Liver (tissue), 9 donors: Measurements from ENCODE around the gene CHID1. TPM values are rescaled to one million over a fixed set of nuclear protein-coding genes. Genes with fewer than 3 reads are reported as not detected.

ENCODE experiments used
- DNase-seq: peaks from one replicate; pipeline ENCODE4 v3.0.0-alpha.2; 2017; ENCODE audit warnings: low spot score
- H3K27ac ChIP-seq, 2 donors: one replicate each; pipeline ENCODE4 v1.7.0; 2013; ENCODE audit warnings: inconsistent platforms in 2 of 2, low read length in 2 of 2, control low read depth in 1 of 2, low read depth in 1 of 2, mild to moderate bottlenecking in 1 of 2
- H3K27me3 ChIP-seq, 4 donors: one replicate each; pipeline versions ENCODE4 v1.6.1 to v1.7.0; 2013; ENCODE audit warnings: low read length in 3 of 4, inconsistent platforms in 1 of 4, mild to moderate bottlenecking in 1 of 4, moderate library complexity in 1 of 4; ENCODE audit not compliant: control insufficient read depth in 4 of 4, insufficient read depth in 4 of 4
- H3K36me3 ChIP-seq, 4 donors: one replicate each; pipeline versions ENCODE4 v1.6.1 to v1.7.0; 2013; ENCODE audit warnings: low read length in 3 of 4, mild to moderate bottlenecking in 3 of 4, low read depth in 1 of 4, moderate library complexity in 1 of 4; ENCODE audit not compliant: control insufficient read depth in 4 of 4, insufficient read depth in 3 of 4
- H3K4me1 ChIP-seq, 4 donors: one replicate each; pipeline versions ENCODE4 v1.6.1 to v1.7.0; 2013; ENCODE audit warnings: low read length in 3 of 4, mild to moderate bottlenecking in 3 of 4, moderate library complexity in 1 of 4; ENCODE audit not compliant: control insufficient read depth in 4 of 4, insufficient read depth in 4 of 4
- H3K4me3 ChIP-seq, 3 donors: one replicate each; pipeline versions ENCODE4 v1.6.1 to v1.7.0; 2013; ENCODE audit warnings: low read length in 3 of 3, control low read depth in 1 of 3, low read depth in 1 of 3, mild to moderate bottlenecking in 1 of 3
- H3K9ac ChIP-seq, 2 donors: one replicate each; pipeline ENCODE4 v1.7.0; 2013; ENCODE audit warnings: low read length in 2 of 2, mild to moderate bottlenecking in 2 of 2, moderate library complexity in 2 of 2, control low read depth in 1 of 2, low read depth in 1 of 2
- H3K9me3 ChIP-seq, 4 donors: one replicate each; pipeline versions ENCODE4 v1.6.1 to v1.7.0; 2013; ENCODE audit warnings: low read length in 3 of 4; ENCODE audit not compliant: control insufficient read depth in 4 of 4
- ATF3 ChIP-seq: IDR thresholded peaks from 2 replicates; pipeline ENCODE4 v1.6.1; 2016; ENCODE audit warnings: antibody characterized with exemption
- CTCF ChIP-seq: fragments of 150-350 bp; IDR thresholded peaks from 2 replicates; pipeline ENCODE4 v1.5.1; 2017; ENCODE audit warnings: improper control_type of control experiment, low read depth, low read length; ENCODE audit not compliant: missing input control
- EGR1 ChIP-seq, 2 donors: IDR thresholded peaks; 2 replicates each; pipeline ENCODE4 v1.6.1; 2016 to 2018; ENCODE audit warnings: antibody characterized with exemption in 2 of 2, low read depth in 2 of 2
- FOXA1 ChIP-seq: IDR thresholded peaks from 2 replicates; pipeline ENCODE4 v1.6.1; 2016; ENCODE audit warnings: antibody characterized with exemption
- FOXA2 ChIP-seq: IDR thresholded peaks from 2 replicates; pipeline ENCODE4 v1.6.1; 2016; ENCODE audit warnings: antibody characterized with exemption
- GABPA ChIP-seq, 2 donors: IDR thresholded peaks in 1 of 2; conservative IDR thresholded peaks in 1 of 2; 2 replicates each; pipeline ENCODE4 v1.6.1; 2016; ENCODE audit warnings: antibody characterized with exemption in 2 of 2, mild to moderate bottlenecking in 1 of 2, moderate library complexity in 1 of 2
- HNF4A ChIP-seq, 2 donors: conservative IDR thresholded peaks; 2 replicates each; pipeline ENCODE4 v1.6.1; 2016; ENCODE audit warnings: antibody characterized with exemption in 2 of 2, mild to moderate bottlenecking in 2 of 2
- HNF4G ChIP-seq: IDR thresholded peaks from 2 replicates; pipeline ENCODE4 v1.6.1; 2016; ENCODE audit warnings: antibody characterized with exemption
- JUND ChIP-seq, 2 donors: IDR thresholded peaks; 2 replicates each; pipeline ENCODE4 v1.6.1; 2016; ENCODE audit warnings: antibody characterized with exemption in 2 of 2
- MAX ChIP-seq: IDR thresholded peaks from 2 replicates; pipeline ENCODE4 v1.6.1; 2016; ENCODE audit warnings: antibody characterized with exemption
- NR2F2 ChIP-seq: IDR thresholded peaks from 2 replicates; pipeline ENCODE4 v1.6.1; 2016; ENCODE audit warnings: antibody characterized with exemption
- RAD21 ChIP-seq, 2 donors: IDR thresholded peaks; 2 replicates each; pipeline ENCODE4 v1.6.1; 2016; ENCODE audit warnings: antibody characterized with exemption in 2 of 2, mild to moderate bottlenecking in 2 of 2
- REST ChIP-seq: IDR thresholded peaks from 2 replicates; pipeline ENCODE4 v1.6.1; 2016; ENCODE audit warnings: antibody characterized with exemption, mild to moderate bottlenecking
- RXRA ChIP-seq, 2 donors: IDR thresholded peaks; 2 replicates each; pipeline ENCODE4 v1.6.1; 2017 to 2018; ENCODE audit warnings: antibody characterized with exemption in 2 of 2, mild to moderate bottlenecking in 1 of 2
- SP1 ChIP-seq: IDR thresholded peaks from 2 replicates; pipeline ENCODE4 v1.6.1; 2018; ENCODE audit warnings: antibody characterized with exemption, mild to moderate bottlenecking
- TAF1 ChIP-seq: conservative IDR thresholded peaks from 2 replicates; pipeline ENCODE4 v1.6.1; 2016; ENCODE audit warnings: antibody characterized with exemption, mild to moderate bottlenecking
- YY1 ChIP-seq: IDR thresholded peaks from 2 replicates; pipeline ENCODE4 v1.6.1; 2016; ENCODE audit warnings: antibody characterized with exemption, mild to moderate bottlenecking
- ZBTB33 ChIP-seq: IDR thresholded peaks from 2 replicates; pipeline ENCODE4 v1.6.1; 2016; ENCODE audit warnings: antibody characterized with exemption
- WGBS: extraction: QIAGEN DNeasy Blood & Tissue Kit; methylation state at CpG from one replicate; pipeline ENCODE4 v1.1.7; 2013; 5-methylcytosine and 5-hydroxymethylcytosine counted together
- polyA plus RNA-seq, 2 donors: library from polyadenylated mRNA; stranded (reverse) in 1 of 2; unstranded in 1 of 2; fragments of 200-250 nt in 1 of 2; fragments of >200 nt in 1 of 2; fragmentation: Nextera tagmentation in 1 of 2; extraction: Ambion mirVana in 1 of 2; gene quantifications; one replicate each; pipeline versions ENCODE4 v1.2.1 to v1.2.3, GENCODE V29; 2013 to 2015
- total RNA-seq, 2 donors: library from RNA; depleted of rRNA; stranded (reverse); fragments of >200 nt; gene quantifications; one replicate each; pipeline ENCODE4 v1.2.3, GENCODE V29; 2014
- donor health status: healthy.
- donor health status: healthy.
- donor health status: healthy.
- donor health status: healthy.
- donor health status: healthy.

CHID1 gene
- total and polyA plus RNA-seq, 4 donors = 39.5 to 68.8 (median 59.1) TPM

GRCh38 chr11:852762-853161, 57.8 kb downstream of the CHID1 start:
- DNase-seq = no peak
- no peak overlapping the region for H3K9ac ChIP-seq
- 87% methylated on average over 15 of the region's 15 CpGs for WGBS
- TF ChIP-seq MAX (no peak), TAF1 (no peak), HNF4A (conservative IDR thresholded peaks at IDR 0.05) (no peak), CTCF (no peak), ATF3 (no peak), GABPA (IDR thresholded peaks at IDR 0.05 in 1 of 2, conservative IDR thresholded peaks at IDR 0.05 in 1 of 2) (no peak), EGR1 (IDR thresholded peaks at IDR 0.05; ENCODE audit: low read depth in 2 of 2) (no peak), NR2F2 (no peak), REST (no peak), SP1 (no peak), HNF4G (no peak), FOXA2 (no peak), RXRA (IDR thresholded peaks at IDR 0.05) (no peak), YY1 (no peak), ZBTB33 (no peak), FOXA1 (no peak), JUND (IDR thresholded peaks at IDR 0.05) (no peak), RAD21 (IDR thresholded peaks at IDR 0.05) (no peak)
- no peak overlapping the region for H3K27ac ChIP-seq
- no peaks in the 10 kb centered on the region for H3K9me3 ChIP-seq
- no peak overlapping the region for H3K4me3 ChIP-seq
- no peaks in the 10 kb centered on the region for H3K36me3 ChIP-seq
- H3K27me3 ChIP-seq = peaks cover 0 to 3% (median 0%) of the 10 kb centered on the region in 4 donors
- peaks cover 0 to 14% (median 5%) of the 10 kb centered on the region in 4 donors for H3K4me1 ChIP-seq
